Measurements from ENCODE around the gene PACSIN1.

GRCh38 chr6:34517461-34517881 lies 51.6 kb downstream of the PACSIN1 start:
- TF ChIP-seq CEBPB (IDR thresholded peaks at IDR 0.05; ENCODE audit: low read depth): no peak
- no peak for TF ChIP-seq TCF7L2 (IDR thresholded peaks at IDR 0.05; ENCODE audit: borderline replicate concordance, extremely low read depth, insufficient read depth, insufficient read length)
- TF ChIP-seq CTCF (IDR thresholded peaks at IDR 0.05 in 2 of 3, conservative IDR thresholded peaks at IDR 0.05 in 1 of 3; ENCODE audit: borderline replicate concordance in 1 of 3, insufficient read depth in 1 of 3, low read depth in 2 of 3, low read length in 2 of 3): no peak
- no peak for TF ChIP-seq POLR2AphosphoS5 (IDR thresholded peaks at IDR 0.05; ENCODE audit: low read depth, low read length)
- TF ChIP-seq POLR2A (IDR thresholded peaks at IDR 0.05; ENCODE audit: borderline replicate concordance, extremely low read depth, insufficient read depth, insufficient read length): no peak
- TF ChIP-seq REST (IDR thresholded peaks at IDR 0.05; ENCODE audit: low read depth): no peak
- no peak for TF ChIP-seq JUND (IDR thresholded peaks at IDR 0.05)
- TF ChIP-seq ZNF274 (IDR thresholded peaks at IDR 0.05; ENCODE audit: low read depth, low read length): no peak
